Spleen (tissue), 11 donors: Measurements from ENCODE around the gene PTTG1IP. TPM values are rescaled to one million over a fixed set of nuclear protein-coding genes. Genes with fewer than 3 reads are reported as not detected.
A peak's percentile ranks its signal among the peaks of the same experiment; 100 is the strongest.

ENCODE experiments used
- DNase-seq: peaks from one replicate; pipeline ENCODE4 v3.0.0-alpha.2; 2020
- H3K27ac ChIP-seq, 8 donors: fragments of 200-600 bp; sonication (generic) in 7 of 8; 1 replicate in 4 of 8; 2 replicates in 4 of 8; pipeline versions ENCODE4 v1.5.0 to v1.8.0; 2016 to 2021; ENCODE audit warnings: inconsistent platforms in 4 of 8, mild to moderate bottlenecking in 4 of 8, moderate library complexity in 1 of 8
- H3K27me3 ChIP-seq, 7 donors: fragments of 200-600 bp; sonication (generic) in 6 of 7; replicated peaks in 1 of 7; 1 replicate in 4 of 7; 2 replicates in 3 of 7; pipeline versions ENCODE4 v1.5.0 to v1.8.0; 2016 to 2021; ENCODE audit warnings: inconsistent platforms in 3 of 7, mild to moderate bottlenecking in 1 of 7
- H3K36me3 ChIP-seq, 6 donors: fragments of 200-600 bp; sonication (generic) in 5 of 6; 1 replicate in 4 of 6; 2 replicates in 2 of 6; pipeline versions ENCODE4 v1.5.0 to v1.8.0; 2016 to 2021; ENCODE audit warnings: inconsistent platforms in 2 of 6
- H3K4me1 ChIP-seq, 6 donors: fragments of 200-600 bp; sonication (generic) in 5 of 6; 1 replicate in 3 of 6; 2 replicates in 3 of 6; pipeline versions ENCODE4 v1.5.0 to v1.8.0; 2016 to 2021; ENCODE audit warnings: inconsistent platforms in 3 of 6
- H3K4me3 ChIP-seq, 8 donors: fragments of 200-600 bp; sonication (generic) in 7 of 8; 1 replicate in 4 of 8; 2 replicates in 4 of 8; pipeline versions ENCODE4 v1.5.0 to v1.8.0; 2016 to 2021; ENCODE audit warnings: inconsistent platforms in 4 of 8, mild to moderate bottlenecking in 4 of 8, moderate library complexity in 2 of 8
- H3K9me3 ChIP-seq, 8 donors: fragments of 200-600 bp; sonication (generic) in 7 of 8; 1 replicate in 4 of 8; 2 replicates in 4 of 8; pipeline versions ENCODE4 v1.5.0 to v1.8.0; 2016 to 2021; ENCODE audit warnings: inconsistent platforms in 4 of 8
- CTCF ChIP-seq, 11 experiments: fragments of 200-600 bp in 7 of 11; fragments of 450-650 bp in 4 of 11; sonication (generic) in 4 of 11; IDR thresholded peaks in 8 of 11; conservative IDR thresholded peaks in 3 of 11; 1 replicate in 7 of 11; 2 replicates in 4 of 11; pipeline versions ENCODE4 v1.4.0 to v1.8.0; 2016 to 2021; ENCODE audit warnings: antibody characterized with exemption in 11 of 11, inconsistent platforms in 4 of 11, mild to moderate bottlenecking in 1 of 11
- POLR2A ChIP-seq, 3 donors: fragments of 450-650 bp; IDR thresholded peaks; one replicate each; pipeline ENCODE4 v1.5.1; 2017; ENCODE audit warnings: antibody characterized with exemption in 3 of 3, mild to moderate bottlenecking in 1 of 3
- POLR2AphosphoS5 ChIP-seq, 3 donors: sonication (generic); formaldehyde crosslinking; IDR thresholded peaks; one replicate each; pipeline ENCODE4 v1.5.1; 2017; ENCODE audit warnings: antibody characterized with exemption in 3 of 3
- WGBS, 5 donors: extraction: QIAGEN DNeasy Blood & Tissue Kit in 3 of 5; methylation state at CpG; one replicate each; pipeline versions ENCODE4 v1.1.5 to v1.1.7; 2013 to 2018; 5-methylcytosine and 5-hydroxymethylcytosine counted together
- intact Hi-C: fragments of 100-400 bp; cut with DNase I; formaldehyde crosslinking; loops from one replicate; pipeline ENCODE4 v1.15.0; 2023; ENCODE audit warnings: low total_unique reads
- polyA plus RNA-seq, 3 donors: library from polyadenylated mRNA; stranded (reverse); fragments of 200-250 nt; gene quantifications; one replicate each; pipeline ENCODE4 v1.2.1, GENCODE V29; 2013
- total RNA-seq, 7 donors: library from RNA; depleted of rRNA in 3 of 7; stranded (reverse); fragments of >200 nt in 3 of 7; fragmentation: NEBNext Ultra II Directional in 4 of 7; extraction: Animal tissue kit (Norgen Biotek cat#: 25700) in 4 of 7; gene quantifications; one replicate each; pipeline versions ENCODE4 v1.1.0 to v1.2.1, GENCODE V29; 2016 to 2021
- donor health status: healthy with polysubstance abuse.
- donor health status: DM: no; HTN: no; CAD: no; lungs with moderate emphysema.
- donor health status: DM: no; HTN: no; CAD: no.
- donor health status: Bipolar disorder and iron deficiency.
- donor health status: healthy.
- donor health status: DM: no; HTN: no; CAD: no.
- donor health status: DM: yes; HTN: yes; CAD: no.

The PTTG1IP gene
- total and polyA plus RNA-seq, 10 donors: 57.6 to 189 (median 135) TPM

GRCh38 chr21:44876849-44877575, 3.5 kb upstream of the PTTG1IP start:
- no peak for DNase-seq
- peaks cover 44 to 91% (median 72%) of the 10 kb centered on the region in 6 donors for H3K4me1 ChIP-seq
- intact Hi-C loops: loop anchor here (5.0 kb wide), 1 partner anchor 75 kb away; the partner anchor contains the start of gene UBE2G2
- H3K36me3 ChIP-seq: no peaks in the 10 kb centered on the region
- 91 to 97% (median 95%) methylated on average over 12 of the region's 12 CpGs for WGBS, 5 donors
- TF ChIP-seq POLR2AphosphoS5 (IDR thresholded peaks at IDR 0.05) (no peak), CTCF (IDR thresholded peaks at IDR 0.05 in 8 of 11, conservative IDR thresholded peaks at IDR 0.05 in 3 of 11) (no peak), POLR2A (IDR thresholded peaks at IDR 0.05) (no peak)
- no peaks in the 10 kb centered on the region for H3K9me3 ChIP-seq
- H3K27me3 ChIP-seq: no peaks in the 10 kb centered on the region
- H3K27ac ChIP-seq: peak overlapping the region in 6 of 8 donors; percentile 61 to 99 (median 92)
- H3K4me3 ChIP-seq: no peak overlapping the region

- Histone ChIP-seq H3K4me3 (peak overlapping the region; percentile 45 to 98 (median 90)), H3K27me3 (no peaks in the 10 kb centered on the region), H3K9me3 (no peaks in the 10 kb centered on the region), H3K36me3 (no peaks in the 10 kb centered on the region), H3K4me1 (peaks cover 44 to 91% (median 72%) of the 10 kb centered on the region in 6 donors), H3K27ac (peak overlapping the region; percentile 95 to 100 (median 97))
- DNase-seq: no peak
- TF ChIP-seq POLR2AphosphoS5 (IDR thresholded peaks at IDR 0.05) (no peak), CTCF (IDR thresholded peaks at IDR 0.05 in 8 of 11, conservative IDR thresholded peaks at IDR 0.05 in 3 of 11) (no peak), POLR2A (IDR thresholded peaks at IDR 0.05) (no peak)
- WGBS, 5 donors: 2 to 6% (median 3%) methylated on average over 6 of the region's 6 CpGs
- intact Hi-C loops: loop anchor here (5.0 kb wide), 1 partner anchor 73 kb away; the partner anchor contains the start of gene UBE2G2
Measured at GRCh38 chr21:44875316-44875700, 1.8 kb upstream of the PTTG1IP start.

GRCh38 chr21:44874497-44875315, 1.2 kb upstream of the PTTG1IP start:
- peak overlapping the region; percentile 45 to 98 (median 90) for H3K4me3 ChIP-seq
- peak overlapping the region; percentile 95 to 100 (median 97) for H3K27ac ChIP-seq
- H3K27me3 ChIP-seq: no peaks in the 10 kb centered on the region
- WGBS, 5 donors: 1 to 3% (median 2%) methylated on average over 29 to 49 of the region's 49 CpGs
- peak; percentile 93 for DNase-seq
- no peaks in the 10 kb centered on the region for H3K36me3 ChIP-seq
- intact Hi-C loops: loop anchor here (5.0 kb wide), 2 partner anchors 57 to 72 kb away; partner anchors contain the start of genes SUMO3 and UBE2G2
- no peaks in the 10 kb centered on the region for H3K9me3 ChIP-seq
- TF ChIP-seq POLR2A (IDR thresholded peaks at IDR 0.05): peak in 1 of 3 donors; percentile 16
- no peak for TF ChIP-seq CTCF (IDR thresholded peaks at IDR 0.05 in 8 of 11, conservative IDR thresholded peaks at IDR 0.05 in 3 of 11)
- peak; percentile 84 to 87 (median 86) for TF ChIP-seq POLR2AphosphoS5 (IDR thresholded peaks at IDR 0.05)
- H3K4me1 ChIP-seq: peaks cover 46 to 91% (median 73%) of the 10 kb centered on the region in 6 donors

- 0 to 1% (median 1%) methylated on average over 11 to 20 of the region's 20 CpGs for WGBS, 5 donors
- H3K27me3 ChIP-seq: no peaks in the 10 kb centered on the region
- H3K9me3 ChIP-seq: no peaks in the 10 kb centered on the region
- H3K27ac ChIP-seq: peak overlapping the region; percentile 95 to 100 (median 97)
- H3K4me3 ChIP-seq: peak overlapping the region; percentile 45 to 98 (median 90)
- no peaks in the 10 kb centered on the region for H3K36me3 ChIP-seq
- DNase-seq: no peak
- TF ChIP-seq POLR2A (IDR thresholded peaks at IDR 0.05) (no peak), CTCF (IDR thresholded peaks at IDR 0.05 in 8 of 11, conservative IDR thresholded peaks at IDR 0.05 in 3 of 11) (no peak), POLR2AphosphoS5 (IDR thresholded peaks at IDR 0.05) (no peak)
- H3K4me1 ChIP-seq: peaks cover 50 to 91% (median 73%) of the 10 kb centered on the region in 6 donors
- intact Hi-C loops: loop anchor here (5.0 kb wide), 1 partner anchor 57 kb away; the partner anchor contains the start of gene SUMO3
Measured at GRCh38 chr21:44874240-44874496, 678 bp upstream of the PTTG1IP start.
